CD4-positive, alpha-beta memory T cell (primary cell): ENCODE results near the gene NKIRAS1. TPM values are rescaled to one million over a fixed set of nuclear protein-coding genes. Genes with fewer than 3 reads are reported as not detected.
"Not testable (repeated sequence)": the region's sequence is repeated elsewhere in the genome, so short reads cannot be mapped to it uniquely, and the experiment has no call there.

ENCODE experiments used
- CTCF ChIA-PET: fragments of 350-600 bp; sonication (Branson Sonifier 250); formaldehyde crosslinking; loops from one replicate; lab custom pipeline; 2021; ENCODE audit warnings: inconsistent platforms; ENCODE audit not compliant: partially characterized antibody; lab: Charles Lee
- POLR2A ChIA-PET: fragments of 350-600 bp; sonication (Branson Sonifier 250); formaldehyde crosslinking; loops from one replicate; lab custom pipeline; 2021; ENCODE audit not compliant: partially characterized antibody; lab: Charles Lee
- DNase-seq, 5 donors: peaks; one replicate each; pipeline versions ENCODE4 v3.0.0 to v3.0.0-alpha.2; 2020 to 2022; ENCODE audit warnings: mixed read lengths in 1 of 5
- H3K27ac ChIP-seq: one replicate; pipeline ENCODE4 v1.7.0; 2013; ENCODE audit warnings: low read depth, low read length
- H3K27me3 ChIP-seq: 2 replicates; pipeline ENCODE4 v1.7.0; 2013; ENCODE audit warnings: mild to moderate bottlenecking, low read length, moderate library complexity; ENCODE audit not compliant: insufficient read depth
- H3K36me3 ChIP-seq: 2 replicates; pipeline ENCODE4 v1.7.0; 2013; ENCODE audit warnings: mild to moderate bottlenecking, low read length, moderate library complexity; ENCODE audit not compliant: insufficient read depth
- H3K4me1 ChIP-seq: 2 replicates; pipeline ENCODE4 v1.7.0; 2013; ENCODE audit warnings: mild to moderate bottlenecking, low read length, moderate library complexity; ENCODE audit not compliant: insufficient read depth
- H3K4me3 ChIP-seq, 2 donors: one replicate each; pipeline ENCODE4 v1.7.0; 2013; ENCODE audit warnings: low read length in 2 of 2, mild to moderate bottlenecking in 1 of 2
- H3K9me3 ChIP-seq, 2 donors: one replicate each; pipeline ENCODE4 v1.7.0; 2013; ENCODE audit warnings: low read length in 2 of 2, control low read depth in 1 of 2; ENCODE audit not compliant: control insufficient read depth in 1 of 2
- H3K27ac Mint-ChIP-seq, 7 donors: one replicate each; pipeline ENCODE4 v1.8.0; 2020 to 2021; ENCODE audit warnings: mixed read lengths in 7 of 7, mild to moderate bottlenecking in 6 of 7, inconsistent platforms in 3 of 7, moderate library complexity in 3 of 7
- H3K27me3 Mint-ChIP-seq, 2 donors: one replicate each; pipeline ENCODE4 v1.8.0; 2020 to 2021; ENCODE audit warnings: mixed read lengths in 2 of 2
- H3K36me3 Mint-ChIP-seq, 2 donors: one replicate each; pipeline ENCODE4 v1.8.0; 2020 to 2021; ENCODE audit warnings: mixed read lengths in 2 of 2, inconsistent platforms in 1 of 2, mild to moderate bottlenecking in 1 of 2
- H3K4me1 Mint-ChIP-seq, 4 donors: one replicate each; pipeline ENCODE4 v1.8.0; 2020 to 2021; ENCODE audit warnings: mixed read lengths in 4 of 4, mild to moderate bottlenecking in 1 of 4
- H3K4me3 Mint-ChIP-seq, 8 donors: one replicate each; pipeline ENCODE4 v1.8.0; 2020 to 2021; ENCODE audit warnings: mixed read lengths in 8 of 8, mild to moderate bottlenecking in 7 of 8, moderate library complexity in 6 of 8, inconsistent platforms in 3 of 8
- H3K9me3 Mint-ChIP-seq, 8 donors: one replicate each; pipeline ENCODE4 v1.8.0; 2020 to 2021; ENCODE audit warnings: mixed read lengths in 8 of 8, mild to moderate bottlenecking in 5 of 8, inconsistent platforms in 3 of 8, moderate library complexity in 1 of 8
- intact Hi-C: fragments of 100-400 bp; cut with micrococcal nuclease; formaldehyde crosslinking; loops from one replicate; pipeline ENCODE4 v1.15.1; 2023
- polyA plus RNA-seq, 2 donors: library from polyadenylated mRNA; unstranded; fragments of 300-500 nt; fragmentation: Illumina TruSeq; gene quantifications; one replicate each; pipeline ENCODE4 v1.2.3, GENCODE V29; 2021
- total RNA-seq, 2 experiments: library from RNA; stranded (reverse); gene quantifications; one replicate each; pipeline ENCODE4 v1.2.3, GENCODE V29; 2021

NKIRAS1 gene
- total and polyA plus RNA-seq, 4 experiments from 2014 or later = 3.4 to 5.3 (median 4.5) TPM

- H3K9me3 ChIP-seq, H3K27ac Mint-ChIP-seq, H3K9me3 Mint-ChIP-seq, H3K4me3 Mint-ChIP-seq, H3K27me3 Mint-ChIP-seq, H3K4me3 ChIP-seq, H3K36me3 ChIP-seq, H3K27ac ChIP-seq, H3K27me3 ChIP-seq, DNase-seq, CTCF ChIA-PET, POLR2A ChIA-PET: not testable (repeated sequence)
- Mint-ChIP-seq H3K36me3 (peaks cover 0 to 14% of the 10 kb centered on the region in 2 donors), H3K4me1 (peaks cover 12 to 29% (median 16%) of the 10 kb centered on the region in 4 donors)
- peaks cover 14% of the 10 kb centered on the region for H3K4me1 ChIP-seq
- intact Hi-C loops = loop anchor here (10.0 kb wide), 1 partner anchor 1752 kb away; the partner anchor contains the start of gene TOP2B
Measured at GRCh38 chr3:23912335-23912734, 4.5 kb downstream of the NKIRAS1 start.

DNA sequence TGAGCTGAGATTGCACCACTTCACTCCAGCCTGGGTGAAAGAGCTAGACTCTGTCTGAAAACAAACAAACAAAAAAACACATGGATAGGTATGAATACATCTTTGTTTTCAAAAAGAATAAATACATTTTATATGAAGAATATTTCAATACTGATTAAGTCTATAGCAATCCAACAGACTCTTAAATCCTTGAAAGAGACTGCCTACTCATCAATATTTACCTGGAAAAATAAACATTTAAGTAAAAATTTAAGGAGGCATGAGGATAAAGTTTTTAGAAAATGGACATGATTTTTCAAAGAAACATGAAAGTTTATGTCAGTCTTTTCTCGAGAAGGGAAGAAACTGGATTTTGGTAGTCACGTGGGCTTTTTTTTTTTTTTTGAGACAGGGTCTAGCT, 5.4 kb downstream of the NKIRAS1 start:
- no peaks in the 10 kb centered on the region for H3K36me3 ChIP-seq
- no peaks in the 10 kb centered on the region for H3K9me3 ChIP-seq
- intact Hi-C loops = loop anchor here (10.0 kb wide), 1 partner anchor 1753 kb away; the partner anchor contains the start of gene TOP2B
- H3K27me3 ChIP-seq = no peaks in the 10 kb centered on the region
- no peak for DNase-seq
- peaks cover 14% of the 10 kb centered on the region for H3K4me1 ChIP-seq
- Mint-ChIP-seq H3K9me3 (no peaks in the 10 kb centered on the region), H3K27me3 (peaks cover 0 to 4% of the 10 kb centered on the region in 2 donors), H3K27ac (no peak overlapping the region), H3K36me3 (peaks cover 0 to 6% of the 10 kb centered on the region in 2 donors), H3K4me1 (peaks cover 11 to 20% (median 16%) of the 10 kb centered on the region in 4 donors), H3K4me3 (no peak overlapping the region)
- no peak overlapping the region for H3K27ac ChIP-seq
- no peak overlapping the region for H3K4me3 ChIP-seq
- ChIA-PET CTCF (no interaction called here), POLR2A (no interaction called here)

- no peak overlapping the region for H3K27ac ChIP-seq
- H3K27ac Mint-ChIP-seq = no peak overlapping the region
- ChIA-PET POLR2A (no interaction called here), CTCF (no interaction called here)
- peaks cover 2 to 8% of the 10 kb centered on the region in 2 donors for H3K36me3 Mint-ChIP-seq
- H3K9me3 ChIP-seq = no peaks in the 10 kb centered on the region
- no peaks in the 10 kb centered on the region for H3K27me3 ChIP-seq
- no peaks in the 10 kb centered on the region for H3K36me3 ChIP-seq
- H3K4me3 Mint-ChIP-seq = no peak overlapping the region
- H3K4me1 ChIP-seq = no peaks in the 10 kb centered on the region
- no peak overlapping the region for H3K4me3 ChIP-seq
- no peak for DNase-seq
- intact Hi-C loops = no loop called here
- H3K27me3 Mint-ChIP-seq = no peaks in the 10 kb centered on the region
- H3K9me3 Mint-ChIP-seq = no peaks in the 10 kb centered on the region
- H3K4me1 Mint-ChIP-seq = peaks cover 0 to 4% (median 2%) of the 10 kb centered on the region in 4 donors
Measured at GRCh38 chr3:23909341-23909740, 7.4 kb downstream of the NKIRAS1 start.

GRCh38 chr3:23904545-23904944, 12.2 kb downstream of the NKIRAS1 start:
- peaks cover 15 to 23% of the 10 kb centered on the region in 2 donors for H3K36me3 Mint-ChIP-seq

DNA sequence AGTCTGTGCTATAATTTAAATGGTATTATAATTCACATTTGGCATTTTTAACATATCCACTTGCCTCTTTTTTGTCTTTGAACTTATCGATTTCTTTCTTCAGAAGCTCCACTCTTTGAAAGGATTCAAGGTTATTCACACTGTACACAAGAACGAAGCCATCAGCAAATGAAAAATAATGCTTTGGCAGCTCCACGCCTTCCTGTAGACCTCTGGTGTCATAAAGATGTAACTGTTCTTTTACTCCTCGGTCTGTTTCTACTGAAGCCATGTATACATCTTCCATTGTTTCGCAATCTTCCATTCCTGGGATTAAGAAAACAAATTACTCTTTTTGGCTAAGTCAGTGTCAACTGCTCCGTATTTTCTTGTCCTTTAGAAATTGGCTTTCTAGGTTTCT, 16.0 kb downstream of the NKIRAS1 start:
- H3K27me3 ChIP-seq = no peaks in the 10 kb centered on the region
- CTCF ChIA-PET = interaction anchor here (1.1 kb wide), 1 partner anchor 9 kb away, joined by 3 read pairs; no protein-coding TSS in a partner anchor
- H3K4me3 ChIP-seq = no peak overlapping the region
- H3K4me1 ChIP-seq = no peaks in the 10 kb centered on the region
- H3K36me3 ChIP-seq = no peaks in the 10 kb centered on the region
- no peak for DNase-seq
- H3K36me3 Mint-ChIP-seq = peaks cover 24 to 39% of the 10 kb centered on the region in 2 donors
- POLR2A ChIA-PET = no interaction called here
- H3K4me1 Mint-ChIP-seq = peaks cover 0 to 3% (median 2%) of the 10 kb centered on the region in 4 donors
- H3K27me3 Mint-ChIP-seq = no peaks in the 10 kb centered on the region
- no peak overlapping the region for H3K4me3 Mint-ChIP-seq
- intact Hi-C loops = no loop called here
- H3K9me3 Mint-ChIP-seq = peaks cover 0 to 4% (median 0%) of the 10 kb centered on the region in 8 donors
- no peak overlapping the region for H3K27ac ChIP-seq
- H3K27ac Mint-ChIP-seq = no peak overlapping the region
- no peaks in the 10 kb centered on the region for H3K9me3 ChIP-seq

More at GRCh38 chr3:23904545-23904944, 12.2 kb downstream of the NKIRAS1 start:
- Histone ChIP-seq H3K27ac (no peak overlapping the region), H3K4me1 (no peaks in the 10 kb centered on the region), H3K4me3 (no peak overlapping the region), H3K36me3 (no peaks in the 10 kb centered on the region), H3K27me3 (no peaks in the 10 kb centered on the region), H3K9me3 (no peaks in the 10 kb centered on the region)
- H3K27ac Mint-ChIP-seq = peak overlapping the region in 1 of 7 donors; percentile 32
- H3K9me3 Mint-ChIP-seq = peaks cover 0 to 4% (median 0%) of the 10 kb centered on the region in 8 donors
- no peaks in the 10 kb centered on the region for H3K27me3 Mint-ChIP-seq
- DNase-seq = no peak
- no peaks in the 10 kb centered on the region for H3K4me1 Mint-ChIP-seq
- POLR2A ChIA-PET = no interaction called here
- no peak overlapping the region for H3K4me3 Mint-ChIP-seq
- intact Hi-C loops = no loop called here
- CTCF ChIA-PET = no interaction called here

DNA sequence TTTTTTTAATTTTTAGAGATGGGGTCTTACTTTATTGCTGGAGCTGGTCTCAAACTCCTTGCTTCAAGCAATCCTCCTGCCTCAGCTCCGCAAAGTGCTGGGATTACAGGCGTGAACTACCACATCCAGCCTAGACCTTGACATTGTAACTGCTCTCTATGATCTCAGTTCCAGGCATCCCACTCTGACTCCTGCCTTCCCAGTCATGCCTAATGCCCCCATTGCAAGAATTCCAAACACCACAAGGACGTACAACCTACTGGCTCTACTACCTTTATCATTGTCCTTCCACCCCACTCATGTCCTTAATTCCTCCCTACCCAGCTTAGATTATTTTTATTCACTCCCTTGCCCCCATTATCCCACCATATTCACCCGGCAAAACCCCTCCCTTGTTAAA, 21.6 kb downstream of the NKIRAS1 start:
- Mint-ChIP-seq H3K27me3 (no peaks in the 10 kb centered on the region), H3K36me3 (peaks cover 27 to 33% of the 10 kb centered on the region in 2 donors), H3K9me3 (no peaks in the 10 kb centered on the region), H3K27ac (peak overlapping the region in 2 of 7 donors; percentile 20 to 64), H3K4me3 (no peak overlapping the region), H3K4me1 (peaks cover 0 to 14% (median 2%) of the 10 kb centered on the region in 4 donors)
- no peak for DNase-seq
- H3K36me3 ChIP-seq = peaks cover 4% of the 10 kb centered on the region
- CTCF ChIA-PET = no interaction called here
- no peaks in the 10 kb centered on the region for H3K9me3 ChIP-seq
- intact Hi-C loops = no loop called here
- H3K4me1 ChIP-seq = no peaks in the 10 kb centered on the region
- POLR2A ChIA-PET = no interaction called here
- no peak overlapping the region for H3K4me3 ChIP-seq
- H3K27ac ChIP-seq = no peak overlapping the region
- no peaks in the 10 kb centered on the region for H3K27me3 ChIP-seq

DNA sequence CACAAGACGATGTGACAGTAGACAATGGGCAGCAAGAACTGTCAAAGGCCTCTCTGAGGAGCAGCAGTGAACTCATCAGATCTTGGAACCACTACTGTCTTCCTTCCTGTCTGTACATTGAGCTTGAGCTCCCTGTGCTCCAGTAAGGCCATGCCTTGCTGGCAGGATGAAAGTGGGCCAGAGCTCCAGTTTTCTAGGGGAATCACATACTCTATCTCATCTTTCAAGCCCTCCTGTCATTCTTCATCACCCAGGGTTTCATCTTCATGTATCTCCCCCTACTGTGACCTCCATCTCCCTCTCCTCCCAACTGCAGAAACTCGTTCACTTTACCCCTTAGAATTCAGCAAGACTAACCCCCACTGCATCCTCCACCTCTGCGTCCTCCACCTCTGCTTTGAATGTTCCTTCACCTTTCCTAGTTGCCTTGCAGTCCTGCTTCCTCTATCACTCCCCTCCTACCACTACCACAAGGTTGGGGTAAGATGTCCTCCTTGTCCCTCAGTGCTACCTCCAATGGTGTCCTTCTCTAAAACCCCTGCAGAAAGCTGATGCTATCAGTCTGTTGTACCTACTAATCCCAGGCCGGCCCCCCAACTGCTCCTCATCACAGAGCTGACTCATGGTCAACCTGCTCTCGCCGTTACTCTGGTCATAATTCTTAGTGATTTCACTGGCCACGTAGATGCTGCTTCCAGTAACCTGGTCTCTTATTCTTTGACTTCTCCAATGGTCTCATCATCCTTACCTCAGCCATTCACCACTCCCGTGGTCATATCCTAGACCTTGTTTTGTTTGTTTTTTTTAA, 22.3 kb downstream of the NKIRAS1 start:
- Mint-ChIP-seq H3K4me1 (peaks cover 0 to 14% (median 1%) of the 10 kb centered on the region in 4 donors), H3K27ac (peak overlapping the region in 3 of 7 donors; percentile 1 to 83 (median 76)), H3K4me3 (no peak overlapping the region), H3K36me3 (peaks cover 25 to 33% of the 10 kb centered on the region in 2 donors), H3K9me3 (no peaks in the 10 kb centered on the region), H3K27me3 (no peaks in the 10 kb centered on the region)
- ChIA-PET POLR2A (no interaction called here), CTCF (interaction anchor here (0.6 to 1.1 kb wide), 4 partner anchors 15 to 343 kb away, joined by 3 to 4 read pairs (median 3); partner anchors contain the start of genes NKIRAS1 and RPL15)
- Histone ChIP-seq H3K9me3 (no peaks in the 10 kb centered on the region), H3K27me3 (no peaks in the 10 kb centered on the region), H3K4me3 (no peak overlapping the region), H3K27ac (no peak overlapping the region), H3K4me1 (no peaks in the 10 kb centered on the region), H3K36me3 (peaks cover 4% of the 10 kb centered on the region)
- DNase-seq = no peak
- intact Hi-C loops = no loop called here
